GM21447 (cell line): Measurements from ENCODE around the gene KAT6B.
"Not testable (repeated sequence)": the region's sequence is repeated elsewhere in the genome, so short reads cannot be mapped to it uniquely, and the experiment has no call there.

ENCODE experiments used
- ATAC-seq: cut with Tn5 transposase; IDR thresholded peaks from one replicate; pipeline ENCODE4 v1.9.1; 2021; ENCODE audit not compliant: unreplicated experiment

Gene KAT6B

GRCh38 chr10:74826142-74827044 lies at the start of gene KAT6B:
Gene KAT6B (plus strand): TSS chr10:74826600. CDS start chr10:74842858, 16,258 bp downstream.
- peak; percentile 86 for ATAC-seq

GRCh38 chr10:74778436-74779094 lies 47.8 kb upstream of the KAT6B start:
- no peak for ATAC-seq

- ATAC-seq, result not testable (repeated sequence)
Measured at GRCh38 chr10:74781870-74782269, 44.5 kb upstream of the KAT6B start.

DNA sequence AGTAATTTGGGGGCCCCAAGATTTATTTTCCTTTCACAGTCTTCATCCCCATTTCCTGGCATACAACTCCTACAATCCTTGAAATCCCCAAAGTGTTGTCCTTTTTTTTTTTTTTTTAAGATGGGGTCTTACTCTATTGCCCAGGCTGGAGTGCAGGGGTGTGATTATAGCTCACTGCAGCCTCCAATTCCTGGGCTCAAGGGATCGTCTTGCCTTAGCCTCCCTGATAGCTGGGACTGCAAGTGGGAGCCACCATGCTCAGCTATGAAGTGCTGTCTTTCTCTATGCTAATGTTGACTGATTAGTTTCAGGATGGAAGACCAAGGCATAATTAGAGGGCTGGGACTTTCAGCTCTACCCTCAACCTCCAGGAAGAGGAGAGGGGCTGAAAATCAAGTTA lies 41.9 kb upstream of the KAT6B start:
- no peak for ATAC-seq

- ATAC-seq, result no peak
Measured at GRCh38 chr10:74786126-74786525, 40.3 kb upstream of the KAT6B start.

- no peak for ATAC-seq
Measured at GRCh38 chr10:74787457-74787856, 38.9 kb upstream of the KAT6B start.

GRCh38 chr10:74791979-74792378 lies 34.4 kb upstream of the KAT6B start:
- not testable (repeated sequence) for ATAC-seq

GRCh38 chr10:74792726-74793125 lies 33.7 kb upstream of the KAT6B start:
- ATAC-seq, result no peak

DNA sequence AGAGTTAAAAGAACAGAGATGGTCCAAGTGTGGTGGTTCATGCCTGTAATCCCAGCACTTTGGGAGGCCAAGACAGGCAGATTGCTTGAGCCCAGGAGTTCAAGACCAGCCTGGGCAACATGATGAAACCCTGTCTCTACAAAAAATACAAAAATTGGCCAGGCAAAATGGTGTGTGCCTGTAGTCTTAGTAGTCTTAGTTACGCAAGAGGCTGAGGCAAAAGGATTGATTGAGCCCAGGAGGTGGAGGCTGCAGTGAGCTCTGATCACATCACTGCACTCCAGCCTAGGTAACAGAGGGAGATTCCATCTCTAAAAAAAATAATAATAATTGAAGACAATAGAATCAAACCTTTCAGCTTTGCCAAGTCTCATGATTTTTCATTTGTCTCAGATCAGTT lies 33.2 kb upstream of the KAT6B start:
- ATAC-seq, result not testable (repeated sequence)

GRCh38 chr10:74794531-74794930 lies 31.9 kb upstream of the KAT6B start:
- no peak for ATAC-seq

- no peak for ATAC-seq
Measured at GRCh38 chr10:74797550-74797949, 28.9 kb upstream of the KAT6B start.

DNA sequence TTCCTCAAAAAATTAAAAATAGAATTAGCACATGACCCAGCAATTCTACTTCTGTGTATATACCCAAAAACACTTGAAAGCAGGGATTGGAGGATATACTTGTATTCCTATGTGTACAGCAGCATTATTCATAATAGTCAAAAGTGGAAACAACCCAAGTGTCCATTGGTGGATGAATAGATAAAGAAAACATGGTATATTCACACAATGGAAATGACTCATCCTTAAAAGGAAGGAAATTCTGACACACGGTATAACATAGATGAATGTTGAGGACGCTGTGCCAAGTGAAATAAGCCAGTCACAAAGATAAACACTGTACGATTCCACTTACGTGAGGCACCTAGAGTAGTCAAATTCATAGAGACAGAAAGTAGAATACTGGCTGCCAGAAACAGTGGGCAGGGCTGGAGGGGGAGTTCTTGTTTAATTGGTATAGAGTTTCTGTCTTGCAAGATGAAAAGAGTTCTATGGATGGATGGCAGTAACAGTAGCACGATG lies 26.6 kb upstream of the KAT6B start:
- no peak for ATAC-seq

DNA sequence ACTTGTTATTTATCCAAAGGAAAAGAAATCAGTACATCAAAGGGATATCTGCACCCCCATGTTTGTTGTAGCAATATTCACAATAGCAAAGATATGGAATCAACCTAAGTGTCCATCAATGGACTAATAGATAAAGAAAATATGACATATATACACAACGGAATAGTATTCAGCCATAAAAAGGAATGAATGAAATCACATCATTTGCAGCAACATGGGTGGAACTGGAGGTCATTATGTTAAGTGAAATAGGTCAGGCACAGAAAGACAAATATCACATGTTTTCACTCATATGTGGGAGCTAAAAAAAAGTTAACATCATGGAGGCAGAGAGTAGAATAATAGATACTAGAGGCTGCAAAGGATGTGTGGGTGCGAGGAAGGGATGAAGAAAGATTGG lies 25.0 kb upstream of the KAT6B start:
- no peak for ATAC-seq

- ATAC-seq, result no peak
Measured at GRCh38 chr10:74808501-74808900, 17.9 kb upstream of the KAT6B start.

GRCh38 chr10:74810087-74810486 lies 16.3 kb upstream of the KAT6B start:
- ATAC-seq, result no peak

DNA sequence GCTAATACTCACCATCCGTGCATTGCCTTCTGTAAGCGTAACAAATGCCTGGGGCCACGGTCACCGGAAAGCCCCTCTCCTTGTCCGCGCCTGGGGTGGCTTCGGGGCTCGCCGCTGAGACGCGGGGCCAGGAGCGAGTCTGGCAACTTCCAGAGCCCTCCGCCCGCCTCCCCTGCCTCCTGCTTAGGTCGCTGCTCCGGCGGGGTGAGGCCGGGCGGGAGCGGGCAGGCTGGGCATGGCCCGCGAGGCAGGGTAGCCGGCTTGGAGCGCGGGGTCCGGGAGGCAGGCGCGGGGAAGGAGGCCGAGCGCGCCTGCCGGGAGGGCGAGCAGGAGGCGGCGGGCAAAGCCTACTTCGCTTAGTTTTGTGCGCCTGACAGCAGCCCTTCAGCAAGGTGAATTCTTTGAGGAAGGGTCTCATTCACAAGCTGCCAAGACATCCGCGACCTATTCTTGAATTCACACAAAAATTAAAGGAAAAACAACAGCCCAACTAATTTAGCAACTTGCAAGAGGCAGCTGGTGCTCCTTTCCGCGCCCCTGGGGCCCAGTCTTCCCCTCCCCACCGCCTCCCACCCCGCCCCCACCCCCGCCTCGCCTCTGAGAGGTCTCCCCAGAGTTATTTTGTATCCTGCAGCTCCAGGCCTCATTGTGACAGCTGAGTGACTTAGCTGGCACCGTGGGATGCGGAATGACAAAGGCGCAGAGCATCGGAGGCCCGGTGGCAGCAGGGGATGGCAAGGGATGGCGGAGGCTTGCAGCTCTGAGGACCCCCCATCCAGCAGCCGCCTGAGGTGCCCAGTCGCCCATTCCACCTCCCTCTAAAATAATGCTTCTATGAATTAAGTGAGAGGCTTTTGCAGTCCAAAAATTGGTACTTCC lies 12.8 kb upstream of the KAT6B start:
- ATAC-seq, result no peak

DNA sequence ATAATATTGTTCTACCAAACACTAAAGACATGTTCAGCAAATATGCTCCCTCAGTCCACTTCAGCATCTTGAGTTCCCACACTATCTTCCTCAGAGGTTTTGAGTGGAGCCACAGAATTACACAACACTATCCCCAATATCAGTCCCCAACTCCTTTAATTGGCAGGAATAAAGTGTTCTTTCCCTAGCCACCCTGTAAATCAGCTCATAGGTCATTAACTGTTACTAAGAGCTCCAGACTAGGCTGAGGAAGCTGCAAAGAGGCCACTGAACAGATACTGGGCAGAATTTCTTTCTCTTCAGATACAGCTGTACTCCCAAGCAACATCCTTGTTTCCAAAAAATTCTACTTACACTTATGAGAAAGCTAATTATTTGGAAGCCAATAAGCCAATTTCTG lies 11.6 kb upstream of the KAT6B start:
- no peak for ATAC-seq

GRCh38 chr10:74816824-74817498 lies 9.4 kb upstream of the KAT6B start:
- ATAC-seq, result no peak

- ATAC-seq, result no peak
Measured at GRCh38 chr10:74821501-74821900, 4.9 kb upstream of the KAT6B start.

- no peak for ATAC-seq
Measured at GRCh38 chr10:74822101-74822500, 4.3 kb upstream of the KAT6B start.
